OCI-LY1 (cell line): ENCODE measurements around the gene RAB40C.

Experiments
- EZH2 ChIP-seq: fragments of 200-600 bp; sonication (generic), shearing (Covaris generic); IDR thresholded peaks from 2 replicates; pipeline ENCODE4 v1.8.0; 2017; ENCODE audit warnings: borderline replicate concordance, mixed run types, mild to moderate bottlenecking, antibody characterized with exemption, low read length, moderate library complexity, mixed read lengths
- TF ChIP-seq, protein P1 (sequence below): fragments of 200-600 bp; sonication (generic), shearing (Covaris generic); IDR thresholded peaks from 2 replicates; pipeline ENCODE4 v1.5.1; 2017; ENCODE audit warnings: mild to moderate bottlenecking, antibody characterized with exemption, low read length, moderate library complexity, mixed read lengths

DNA sequence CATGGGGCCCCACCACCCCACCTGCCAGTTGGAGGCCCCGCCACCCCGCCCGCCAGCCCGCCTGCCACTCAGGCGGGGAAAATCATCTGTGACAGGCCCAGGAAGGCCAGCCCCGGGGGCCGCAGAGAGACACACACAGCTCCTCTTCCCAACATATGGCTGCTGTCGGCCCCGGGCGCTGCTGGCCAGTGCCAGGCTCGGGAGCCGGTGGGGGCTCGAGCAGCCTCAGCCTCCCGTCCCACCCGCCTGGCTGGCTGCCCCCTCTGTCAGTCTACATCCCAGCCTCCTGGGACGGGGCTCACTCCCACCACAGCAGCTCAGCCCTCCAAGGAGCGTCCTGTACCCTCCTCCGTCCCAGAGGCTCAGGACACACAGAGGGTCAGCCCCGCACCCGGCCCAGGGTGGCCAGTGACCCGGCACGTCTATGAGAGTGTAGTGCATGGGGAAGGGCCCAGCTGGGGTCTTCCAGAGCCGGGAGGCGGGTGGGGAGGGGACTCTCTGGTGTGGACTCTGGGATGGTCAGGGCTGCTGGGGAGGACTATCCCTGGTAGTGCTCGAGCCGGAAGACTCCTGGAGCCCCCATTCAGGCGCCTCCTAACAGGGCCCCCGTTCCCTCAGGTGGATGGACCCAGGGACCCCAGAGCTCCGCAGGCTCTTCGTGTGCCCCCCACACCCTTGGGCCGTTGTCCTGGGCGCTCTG is 33.2 kb upstream of the RAB40C start:
- TF ChIP-seq, protein P1, sequence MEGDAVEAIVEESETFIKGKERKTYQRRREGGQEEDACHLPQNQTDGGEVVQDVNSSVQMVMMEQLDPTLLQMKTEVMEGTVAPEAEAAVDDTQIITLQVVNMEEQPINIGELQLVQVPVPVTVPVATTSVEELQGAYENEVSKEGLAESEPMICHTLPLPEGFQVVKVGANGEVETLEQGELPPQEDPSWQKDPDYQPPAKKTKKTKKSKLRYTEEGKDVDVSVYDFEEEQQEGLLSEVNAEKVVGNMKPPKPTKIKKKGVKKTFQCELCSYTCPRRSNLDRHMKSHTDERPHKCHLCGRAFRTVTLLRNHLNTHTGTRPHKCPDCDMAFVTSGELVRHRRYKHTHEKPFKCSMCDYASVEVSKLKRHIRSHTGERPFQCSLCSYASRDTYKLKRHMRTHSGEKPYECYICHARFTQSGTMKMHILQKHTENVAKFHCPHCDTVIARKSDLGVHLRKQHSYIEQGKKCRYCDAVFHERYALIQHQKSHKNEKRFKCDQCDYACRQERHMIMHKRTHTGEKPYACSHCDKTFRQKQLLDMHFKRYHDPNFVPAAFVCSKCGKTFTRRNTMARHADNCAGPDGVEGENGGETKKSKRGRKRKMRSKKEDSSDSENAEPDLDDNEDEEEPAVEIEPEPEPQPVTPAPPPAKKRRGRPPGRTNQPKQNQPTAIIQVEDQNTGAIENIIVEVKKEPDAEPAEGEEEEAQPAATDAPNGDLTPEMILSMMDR: no peak
- TF ChIP-seq EZH2: no peak
